ENCODE measurements around the gene NCF2.

DNA sequence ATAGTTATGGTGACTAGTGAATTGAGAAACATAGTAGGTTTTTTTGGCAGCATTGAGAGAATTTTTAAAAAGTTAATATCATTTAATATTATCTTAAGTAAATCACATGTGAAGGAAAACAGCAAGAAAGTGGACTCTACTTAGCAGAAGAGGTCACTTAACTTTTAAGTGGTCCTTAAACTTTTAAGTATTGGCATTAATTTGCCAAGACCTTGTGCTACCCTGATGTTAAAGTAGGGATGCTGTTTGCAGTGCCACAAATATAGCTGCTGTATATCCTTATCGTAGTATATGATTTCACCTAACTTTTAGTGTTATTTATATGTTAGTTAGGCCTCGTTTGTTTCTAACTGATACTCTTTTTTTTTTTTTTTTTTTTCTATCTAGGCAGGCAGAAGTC is 77.8 kb downstream of the NCF2 start:
- TF ChIP-seq POLR2A (IDR thresholded peaks at IDR 0.05; ENCODE audit: low read depth, low read length) (no peak), POLR2AphosphoS5 (IDR thresholded peaks at IDR 0.05; ENCODE audit: low read depth, low read length) (no peak)
